H9 (cell line): ENCODE data around the gene FGR. TPM values are rescaled to one million over a fixed set of nuclear protein-coding genes. Genes with fewer than 3 reads are reported as not detected.

ENCODE experiments used
- DNase-seq: peaks from one replicate; pipeline ENCODE4 v3.0.0-alpha.2; 2017
- H2AFZ ChIP-seq: one replicate; pipeline ENCODE4 v1.6.1; 2013; ENCODE audit warnings: mild to moderate bottlenecking, low read length, control low read depth, moderate library complexity
- H2AK5ac ChIP-seq: 2 replicates; pipeline ENCODE4 v1.6.1; 2013; ENCODE audit warnings: low read length, control low read depth, mixed read lengths; ENCODE audit not compliant: insufficient read length
- H2BK120ac ChIP-seq: one replicate; pipeline ENCODE4 v1.6.1; 2013; ENCODE audit warnings: low read depth, mild to moderate bottlenecking, low read length, control low read depth, inconsistent platforms; ENCODE audit not compliant: poor library complexity, severe bottlenecking
- H2BK12ac ChIP-seq: 2 replicates; pipeline ENCODE4 v1.6.1; 2013; ENCODE audit warnings: low read length, control low read depth, mixed read lengths, low read depth; ENCODE audit not compliant: insufficient read length
- H2BK15ac ChIP-seq: 2 replicates; pipeline ENCODE4 v1.6.1; 2013; ENCODE audit warnings: low read depth, low read length, control low read depth
- H2BK20ac ChIP-seq: one replicate; pipeline ENCODE4 v1.6.1; 2013; ENCODE audit warnings: low read depth, mild to moderate bottlenecking, low read length, control low read depth, inconsistent platforms; ENCODE audit not compliant: poor library complexity, severe bottlenecking
- H2BK5ac ChIP-seq: 2 replicates; pipeline ENCODE4 v1.6.1; 2013; ENCODE audit warnings: low read length, control low read depth, mixed read lengths; ENCODE audit not compliant: insufficient read length
- H3K14ac ChIP-seq: 2 replicates; pipeline ENCODE4 v1.6.1; 2013; ENCODE audit warnings: low read length, control low read depth; ENCODE audit not compliant: insufficient read depth
- H3K18ac ChIP-seq: 2 replicates; pipeline ENCODE4 v1.6.1; 2013; ENCODE audit warnings: low read depth, mild to moderate bottlenecking, mixed read lengths, low read length, control low read depth; ENCODE audit not compliant: insufficient read length
- H3K23ac ChIP-seq: 2 replicates; pipeline ENCODE4 v1.6.1; 2013; ENCODE audit warnings: low read length, control low read depth, mixed read lengths, low read depth; ENCODE audit not compliant: insufficient read length
- H3K23me2 ChIP-seq: 2 replicates; pipeline ENCODE4 v1.6.1; 2013; ENCODE audit warnings: low read depth, mild to moderate bottlenecking, mixed read lengths, low read length, control low read depth; ENCODE audit not compliant: insufficient read length, poor library complexity, severe bottlenecking
- H3K27ac ChIP-seq: 2 replicates; pipeline ENCODE4 v1.5.1; 2013; ENCODE audit warnings: low read length, control low read depth, mixed read lengths, low read depth; ENCODE audit not compliant: insufficient read length
- H3K27me3 ChIP-seq: 2 replicates; pipeline ENCODE4 v1.6.1; 2013; ENCODE audit warnings: low read length, control low read depth, inconsistent platforms; ENCODE audit not compliant: insufficient read depth
- H3K4ac ChIP-seq: 2 replicates; pipeline ENCODE4 v1.6.1; 2013; ENCODE audit warnings: low read depth, mild to moderate bottlenecking, control low read depth, inconsistent platforms, low read length, moderate library complexity
- H3K4me1 ChIP-seq: 2 replicates; pipeline ENCODE4 v1.6.1; 2013; ENCODE audit warnings: low read length, control low read depth, inconsistent platforms; ENCODE audit not compliant: insufficient read depth
- H3K4me2 ChIP-seq: 2 replicates; pipeline ENCODE4 v1.6.1; 2013; ENCODE audit warnings: low read length, control low read depth, mixed read lengths; ENCODE audit not compliant: insufficient read length, insufficient read depth
- H3K56ac ChIP-seq: 2 replicates; pipeline ENCODE4 v1.6.1; 2013; ENCODE audit warnings: low read depth, mild to moderate bottlenecking, mixed read lengths, low read length, control low read depth; ENCODE audit not compliant: insufficient read length
- H3K79me1 ChIP-seq: 2 replicates; pipeline ENCODE4 v1.6.1; 2013; ENCODE audit warnings: low read depth, mild to moderate bottlenecking, moderate library complexity, low read length, control low read depth, inconsistent platforms; ENCODE audit not compliant: insufficient read depth, poor library complexity, severe bottlenecking
- H3K79me2 ChIP-seq: 2 replicates; pipeline ENCODE4 v1.6.1; 2013; ENCODE audit warnings: low read length, control low read depth, inconsistent platforms; ENCODE audit not compliant: insufficient read depth
- H3K9ac ChIP-seq: 2 replicates; pipeline ENCODE4 v1.6.1; 2013; ENCODE audit warnings: low read length, control low read depth, mixed read lengths; ENCODE audit not compliant: insufficient read length; ENCODE audit errors: extremely low read depth
- H3K9me3 ChIP-seq: one replicate; pipeline ENCODE4 v1.6.1; 2013; ENCODE audit warnings: low read depth, low read length, inconsistent platforms; ENCODE audit not compliant: control insufficient read depth
- H3T11ph ChIP-seq: one replicate; pipeline ENCODE4 v1.6.1; 2013; ENCODE audit warnings: mild to moderate bottlenecking, low read length, control low read depth, inconsistent platforms
- H4K20me1 ChIP-seq: one replicate; pipeline ENCODE4 v1.6.1; 2013; ENCODE audit not compliant: control insufficient read depth, insufficient read length, insufficient read depth
- H4K5ac ChIP-seq: 2 replicates; pipeline ENCODE4 v1.6.1; 2013; ENCODE audit warnings: low read depth, mild to moderate bottlenecking, mixed read lengths, low read length, control low read depth; ENCODE audit not compliant: insufficient read length
- H4K8ac ChIP-seq: replicated peaks from 2 replicates; pipeline ENCODE4 v1.6.1; 2013; ENCODE audit warnings: low read length, control low read depth, mixed read lengths, low read depth; ENCODE audit not compliant: insufficient read length
- H4K91ac ChIP-seq: 2 replicates; pipeline ENCODE4 v1.6.1; 2013; ENCODE audit warnings: low read depth, mild to moderate bottlenecking, moderate library complexity, mixed read lengths, low read length, control low read depth; ENCODE audit not compliant: insufficient read length
- H3K27ac Mint-ChIP-seq, 3 experiments: 2 replicates in 2 of 3; 3 replicates in 1 of 3; pipeline ENCODE4 v1.8.0; 2020 to 2021; ENCODE audit warnings: mixed read lengths in 3 of 3, mild to moderate bottlenecking in 1 of 3, moderate library complexity in 1 of 3
- H3K27me3 Mint-ChIP-seq: 2 replicates; pipeline ENCODE4 v1.8.0; 2021; ENCODE audit warnings: low read depth, mild to moderate bottlenecking, moderate library complexity, mixed read lengths
- H3K36me3 Mint-ChIP-seq, 3 experiments: 2 replicates in 2 of 3; 3 replicates in 1 of 3; pipeline ENCODE4 v1.8.0; 2020 to 2021; ENCODE audit warnings: low read depth in 3 of 3, mixed read lengths in 3 of 3; ENCODE audit not compliant: insufficient read depth in 1 of 3
- H3K4me1 Mint-ChIP-seq, 2 experiments: 2 replicates each; pipeline ENCODE4 v1.8.0; 2020; ENCODE audit warnings: mixed read lengths in 2 of 2
- H3K4me3 Mint-ChIP-seq, 2 experiments: 2 replicates in 1 of 2; 3 replicates in 1 of 2; pipeline ENCODE4 v1.8.0; 2020 to 2021; ENCODE audit warnings: mild to moderate bottlenecking in 2 of 2, mixed read lengths in 2 of 2, moderate library complexity in 1 of 2
- H3K9me3 Mint-ChIP-seq, 2 experiments: 2 replicates in 1 of 2; 3 replicates in 1 of 2; pipeline ENCODE4 v1.8.0; 2020; ENCODE audit warnings: mild to moderate bottlenecking in 2 of 2, mixed read lengths in 2 of 2, moderate library complexity in 1 of 2
- CTCF ChIP-seq: fragments of 200-600 bp; sonication (generic); conservative IDR thresholded peaks from 3 replicates; pipeline ENCODE4 v1.8.0; 2021; ENCODE audit warnings: antibody characterized with exemption, mild to moderate bottlenecking
- WGBS: extraction: QIAGEN DNeasy Blood & Tissue Kit; methylation state at CpG from one replicate; pipeline ENCODE4 v1.1.7; 2013; ENCODE audit warnings: missing lambda C conversion rate, low lambda C conversion rate, mixed read lengths; ENCODE audit not compliant: insufficient read length; ENCODE audit errors: extremely low coverage; 5-methylcytosine and 5-hydroxymethylcytosine counted together
- total RNA-seq: library from RNA; stranded (reverse); gene quantifications from 2 replicates; pipeline ENCODE4 v1.2.1, GENCODE V29; 2021

Gene FGR
- total RNA-seq, 1 experiment from 2014 or later: not detected

- Histone ChIP-seq H2BK5ac (no peak overlapping the region), H3K4me1 (peaks cover 10% of the 10 kb centered on the region; the same call in 1 of the 2 replicates), H3K23ac (no peak overlapping the region), H2BK12ac (no peak overlapping the region), H3K27ac (no peak overlapping the region), H3K23me2 (no peaks in the 10 kb centered on the region), H3K27me3 (no peaks in the 10 kb centered on the region), H3K18ac (no peak overlapping the region), H3K14ac (no peak overlapping the region), H3T11ph (no peak overlapping the region), H3K79me2 (peaks cover 5% of the 10 kb centered on the region; the same call in 1 of the 2 replicates), H3K4ac (no peak overlapping the region), H4K5ac (no peak overlapping the region), H3K79me1 (no peaks in the 10 kb centered on the region), H4K91ac (no peak overlapping the region), H2BK120ac (no peak overlapping the region), H3K56ac (no peak overlapping the region), H2AFZ (no peak overlapping the region), H3K4me2 (no peak overlapping the region), H2BK15ac (no peak overlapping the region), H3K9me3 (no peaks in the 10 kb centered on the region), H4K20me1 (peaks cover 5% of the 10 kb centered on the region), H3K9ac (no peak overlapping the region), H2AK5ac (no peak overlapping the region), H4K8ac (no peak overlapping the region), H2BK20ac (no peak overlapping the region)
- H3K9me3 Mint-ChIP-seq: no peaks in the 10 kb centered on the region
- H3K36me3 Mint-ChIP-seq: no peaks in the 10 kb centered on the region
- WGBS: no CpG with 5 or more reads among the region's 4 CpGs
- no peak for DNase-seq
- H3K4me1 Mint-ChIP-seq: peaks cover 9 to 12% of the 10 kb centered on the region in 2 experiments; a peak in 3 of 4 replicates
- TF ChIP-seq CTCF: no peak
- H3K27ac Mint-ChIP-seq: no peak overlapping the region
- H3K4me3 Mint-ChIP-seq: no peak overlapping the region
- H3K27me3 Mint-ChIP-seq: no peaks in the 10 kb centered on the region
Observed at GRCh38 chr1:27591622-27592021, 43.4 kb downstream of the FGR start.
